K562 (cell line): Measurements from ENCODE around the gene OR11L1. TPM values are rescaled to one million over a fixed set of nuclear protein-coding genes. Genes with fewer than 3 reads are reported as not detected.
A peak's percentile ranks its signal among the peaks of the same experiment; 100 is the strongest.

Experiments used
- CHD7 ChIP-seq: fragments of 200-600 bp; sonication (generic); IDR thresholded peaks from one replicate; pipeline ENCODE4 v1.6.1; 2012; ENCODE audit warnings: mild to moderate bottlenecking, low read depth, low read length, inconsistent platforms
- HDAC1 ChIP-seq, 2 experiments: fragments of 450-650 bp; IDR thresholded peaks; 2 replicates each; pipeline ENCODE4 v1.6.1; 2016 to 2017; ENCODE audit warnings: inconsistent platforms in 1 of 2, mild to moderate bottlenecking in 1 of 2, moderate library complexity in 1 of 2
- ZNF75A ChIP-seq: fragments of 450-650 bp; formaldehyde crosslinking; IDR thresholded peaks from 2 replicates; pipeline ENCODE4 v1.4.0; 2020; ENCODE audit warnings: mild to moderate bottlenecking
- polyA plus RNA-seq, 8 experiments: library from polyadenylated mRNA; depleted of rRNA in 4 of 8; stranded (reverse) in 5 of 8; unstranded in 3 of 8; fragments of >200 nt; fragmentation: Nextera tagmentation in 2 of 8; fragmentation: Illumina TruSeq in 1 of 8; extraction: Ambion mirVana in 2 of 8; extraction: Trizol in 1 of 8; gene quantifications; 2 replicates each; pipeline versions ENCODE4 v1.2.1 to v1.2.3, GENCODE V29; 2011 to 2014; ENCODE audit warnings: inconsistent platforms in 1 of 8, missing spikeins in 1 of 8
- total RNA-seq, 7 experiments: library from RNA; depleted of rRNA in 6 of 7; stranded (reverse); fragments of >200 nt in 6 of 7; fragmentation: Illumina TruSeq in 2 of 7; extraction: Trizol in 2 of 7; gene quantifications; 2 replicates each; pipeline versions ENCODE4 v1.2.1 to v1.2.3, GENCODE V29; 2011 to 2021; ENCODE audit warnings: low replicate concordance in 1 of 7

OR11L1 gene
- total and polyA plus RNA-seq, 9 of the 15 experiments (the other 6 are each of a cell fraction or from before 2014, with no cell fraction given), result not detected

GRCh38 chr1:247845693-247846017 is 4.0 kb upstream of the OR11L1 start (continued):
- TF ChIP-seq CHD7, result no peak
- TF ChIP-seq ZNF75A (CRISPR knock-in tag), result no peak
- TF ChIP-seq HDAC1 (IDR thresholded peaks at IDR 0.05), result 0 out of 4 replicates have a peak, but pooled peaks of 1 of the 2 experiments have one; percentile 13
